ENCODE measurements around the gene KRTAP1-3.

DNA sequence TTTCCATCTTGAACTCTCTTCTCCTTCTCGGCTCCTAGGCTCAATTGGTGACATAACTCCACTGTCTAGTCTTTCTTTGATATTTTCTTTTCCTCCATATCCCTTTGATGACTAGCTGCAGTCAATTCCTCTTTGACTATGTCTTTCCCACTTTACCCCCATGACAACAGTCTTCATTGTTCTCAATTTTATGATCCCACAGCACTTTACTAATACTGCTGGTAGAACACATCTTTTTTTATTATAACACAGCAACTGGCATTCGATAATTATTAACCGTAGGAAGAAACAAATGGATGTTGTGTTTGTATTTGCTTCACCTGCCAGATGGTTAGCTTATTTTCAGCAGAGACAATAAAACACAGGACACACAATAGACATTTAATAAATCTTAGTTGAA, 42.0 kb downstream of the KRTAP1-3 start:
- TF ChIP-seq EZH2phosphoT487 (IDR thresholded peaks at IDR 0.05; ENCODE audit: low read depth), result no peak
- TF ChIP-seq, protein P1, sequence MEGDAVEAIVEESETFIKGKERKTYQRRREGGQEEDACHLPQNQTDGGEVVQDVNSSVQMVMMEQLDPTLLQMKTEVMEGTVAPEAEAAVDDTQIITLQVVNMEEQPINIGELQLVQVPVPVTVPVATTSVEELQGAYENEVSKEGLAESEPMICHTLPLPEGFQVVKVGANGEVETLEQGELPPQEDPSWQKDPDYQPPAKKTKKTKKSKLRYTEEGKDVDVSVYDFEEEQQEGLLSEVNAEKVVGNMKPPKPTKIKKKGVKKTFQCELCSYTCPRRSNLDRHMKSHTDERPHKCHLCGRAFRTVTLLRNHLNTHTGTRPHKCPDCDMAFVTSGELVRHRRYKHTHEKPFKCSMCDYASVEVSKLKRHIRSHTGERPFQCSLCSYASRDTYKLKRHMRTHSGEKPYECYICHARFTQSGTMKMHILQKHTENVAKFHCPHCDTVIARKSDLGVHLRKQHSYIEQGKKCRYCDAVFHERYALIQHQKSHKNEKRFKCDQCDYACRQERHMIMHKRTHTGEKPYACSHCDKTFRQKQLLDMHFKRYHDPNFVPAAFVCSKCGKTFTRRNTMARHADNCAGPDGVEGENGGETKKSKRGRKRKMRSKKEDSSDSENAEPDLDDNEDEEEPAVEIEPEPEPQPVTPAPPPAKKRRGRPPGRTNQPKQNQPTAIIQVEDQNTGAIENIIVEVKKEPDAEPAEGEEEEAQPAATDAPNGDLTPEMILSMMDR (IDR thresholded peaks at IDR 0.05; ENCODE audit: low read depth, low read length), result no peak
